ENCODE data around the gene CDH2. TPM values are rescaled to one million over a fixed set of nuclear protein-coding genes. Genes with fewer than 3 reads are reported as not detected.

Gene CDH2
- total and polyA plus RNA-seq, 9 donors, result 3.3 to 10.0 (median 6.1) TPM

DNA sequence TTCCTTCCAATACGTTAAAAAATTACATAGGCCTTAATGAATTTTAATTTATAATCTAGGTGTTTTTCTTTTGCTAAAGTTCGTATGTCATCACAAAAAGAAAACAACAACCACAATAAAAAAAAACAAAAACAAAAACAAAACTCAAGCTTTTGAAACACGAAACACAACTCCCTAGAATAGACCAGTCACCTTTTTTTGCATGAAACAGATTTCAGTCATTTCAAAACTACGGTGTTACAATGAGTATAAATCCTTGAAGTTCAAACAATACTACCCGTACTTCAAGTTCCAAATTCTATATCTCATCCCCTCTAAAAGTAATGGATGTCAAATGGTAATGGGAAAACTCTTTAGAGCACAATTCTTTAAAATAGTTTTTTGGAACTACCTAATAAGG lies 142.4 kb downstream of the CDH2 start:
- no peak for DNase-seq
- Histone ChIP-seq H3K27me3 (ENCODE audit: control insufficient read depth, insufficient read depth, low read length) (no peaks in the 10 kb centered on the region), H3K36me3 (ENCODE audit: control insufficient read depth, insufficient read depth, low read length) (no peaks in the 10 kb centered on the region), H3K4me1 (ENCODE audit: control insufficient read depth, insufficient read depth, low read length) (no peaks in the 10 kb centered on the region), H3K9me3 (replicated peaks; ENCODE audit: control insufficient read depth, low read depth, low read length) (no peaks in the 10 kb centered on the region), H3K4me3 (ENCODE audit: low read length) (no peak overlapping the region), H3K27ac (ENCODE audit: low read length) (no peak overlapping the region)
- 83% methylated on average over 1 of the region's 5 CpGs for WGBS (ENCODE audit: insufficient coverage)

- H3K4me3 ChIP-seq (ENCODE audit: low read length), result no peak overlapping the region
- no peaks in the 10 kb centered on the region for H3K4me1 ChIP-seq (ENCODE audit: control insufficient read depth, insufficient read depth, low read length)
- H3K36me3 ChIP-seq (ENCODE audit: control insufficient read depth, insufficient read depth, low read length), result no peaks in the 10 kb centered on the region
- no peak overlapping the region for H3K27ac ChIP-seq (ENCODE audit: low read length)
- WGBS (ENCODE audit: insufficient coverage), result no CpG with 5 or more reads among the region's 2 CpGs
- DNase-seq, result no peak
- H3K9me3 ChIP-seq (replicated peaks; ENCODE audit: control insufficient read depth, low read depth, low read length), result no peaks in the 10 kb centered on the region
- H3K27me3 ChIP-seq (ENCODE audit: control insufficient read depth, insufficient read depth, low read length), result no peaks in the 10 kb centered on the region
Observed at GRCh38 chr18:28032177-28032576, 144.8 kb downstream of the CDH2 start.

DNA sequence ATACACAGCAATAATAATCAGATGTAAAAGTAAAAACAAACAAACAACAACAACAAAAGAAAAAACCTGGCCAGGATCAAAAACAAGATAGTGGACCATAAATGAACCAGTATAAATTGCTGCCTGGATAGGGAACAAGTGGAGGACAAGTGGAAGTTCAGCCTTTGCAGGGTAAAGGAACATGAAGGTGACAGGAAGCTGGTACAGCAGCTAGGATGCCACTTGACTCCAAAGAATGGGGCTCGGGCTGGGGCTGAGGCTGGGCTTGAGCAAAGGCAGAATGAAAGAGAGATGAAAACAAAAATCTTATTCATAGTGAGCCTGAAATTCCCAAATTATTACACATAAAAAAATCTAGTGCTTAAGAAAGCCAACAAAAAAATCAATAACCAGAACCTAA lies 146.5 kb downstream of the CDH2 start:
- no CpG with 5 or more reads among the region's 1 CpG for whole genome bisulfite sequencing (ENCODE audit: insufficient coverage)
- H3K27me3 ChIP-seq (ENCODE audit: control insufficient read depth, insufficient read depth, low read length), result no peaks in the 10 kb centered on the region
- no peak overlapping the region for H3K27ac ChIP-seq (ENCODE audit: low read length)
- DNase-seq, result no peak
- no peak overlapping the region for H3K4me3 ChIP-seq (ENCODE audit: low read length)
- H3K4me1 ChIP-seq (ENCODE audit: control insufficient read depth, insufficient read depth, low read length), result no peaks in the 10 kb centered on the region
- no peaks in the 10 kb centered on the region for H3K9me3 ChIP-seq (replicated peaks; ENCODE audit: control insufficient read depth, low read depth, low read length)
- H3K36me3 ChIP-seq (ENCODE audit: control insufficient read depth, insufficient read depth, low read length), result no peaks in the 10 kb centered on the region

DNA sequence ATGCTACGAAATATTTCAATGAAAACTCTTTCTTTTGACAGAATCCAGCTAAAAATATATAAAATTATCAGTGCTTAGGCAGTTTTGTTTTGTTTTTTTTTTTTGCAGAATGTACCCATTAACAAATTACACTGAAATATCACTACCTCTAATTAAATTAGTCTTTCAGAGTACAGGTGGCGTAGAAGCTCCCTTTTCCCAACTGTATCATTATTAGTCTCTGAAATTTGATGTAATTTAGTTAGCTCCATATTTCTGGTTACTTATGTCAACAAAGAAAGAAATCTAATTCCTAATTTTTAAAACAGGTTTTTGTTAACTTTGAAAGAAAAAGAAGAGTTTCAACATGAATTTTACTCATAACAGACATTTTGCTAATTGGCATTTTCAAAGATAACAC lies 149.2 kb downstream of the CDH2 start:
- H3K27me3 ChIP-seq (ENCODE audit: control insufficient read depth, insufficient read depth, low read length), result no peaks in the 10 kb centered on the region
- WGBS (ENCODE audit: insufficient coverage), result no CpG with 5 or more reads among the region's 2 CpGs
- H3K4me3 ChIP-seq (ENCODE audit: low read length), result no peak overlapping the region
- H3K9me3 ChIP-seq (replicated peaks; ENCODE audit: control insufficient read depth, low read depth, low read length), result no peaks in the 10 kb centered on the region
- no peak overlapping the region for H3K27ac ChIP-seq (ENCODE audit: low read length)
- H3K36me3 ChIP-seq (ENCODE audit: control insufficient read depth, insufficient read depth, low read length), result no peaks in the 10 kb centered on the region
- DNase-seq, result no peak
- H3K4me1 ChIP-seq (ENCODE audit: control insufficient read depth, insufficient read depth, low read length), result no peaks in the 10 kb centered on the region

- DNase-seq, result no peak
- WGBS (ENCODE audit: insufficient coverage), result no CpG with 5 or more reads among the region's 3 CpGs
- Histone ChIP-seq H3K27ac (ENCODE audit: low read length) (no peak overlapping the region), H3K4me1 (ENCODE audit: control insufficient read depth, insufficient read depth, low read length) (no peaks in the 10 kb centered on the region), H3K27me3 (ENCODE audit: control insufficient read depth, insufficient read depth, low read length) (no peaks in the 10 kb centered on the region), H3K9me3 (replicated peaks; ENCODE audit: control insufficient read depth, low read depth, low read length) (no peaks in the 10 kb centered on the region), H3K4me3 (ENCODE audit: low read length) (no peak overlapping the region), H3K36me3 (ENCODE audit: control insufficient read depth, insufficient read depth, low read length) (no peaks in the 10 kb centered on the region)
Observed at GRCh38 chr18:28019425-28020108, 157.4 kb downstream of the CDH2 start.

- no peaks in the 10 kb centered on the region for H3K4me1 ChIP-seq (ENCODE audit: control insufficient read depth, insufficient read depth, low read length)
- no peaks in the 10 kb centered on the region for H3K27me3 ChIP-seq (ENCODE audit: control insufficient read depth, insufficient read depth, low read length)
- H3K9me3 ChIP-seq (replicated peaks; ENCODE audit: control insufficient read depth, low read depth, low read length), result no peaks in the 10 kb centered on the region
- no peaks in the 10 kb centered on the region for H3K36me3 ChIP-seq (ENCODE audit: control insufficient read depth, insufficient read depth, low read length)
- no peak overlapping the region for H3K4me3 ChIP-seq (ENCODE audit: low read length)
- no peak overlapping the region for H3K27ac ChIP-seq (ENCODE audit: low read length)
- no peak for DNase-seq
Observed at GRCh38 chr18:28018351-28018750, 158.6 kb downstream of the CDH2 start.

DNA sequence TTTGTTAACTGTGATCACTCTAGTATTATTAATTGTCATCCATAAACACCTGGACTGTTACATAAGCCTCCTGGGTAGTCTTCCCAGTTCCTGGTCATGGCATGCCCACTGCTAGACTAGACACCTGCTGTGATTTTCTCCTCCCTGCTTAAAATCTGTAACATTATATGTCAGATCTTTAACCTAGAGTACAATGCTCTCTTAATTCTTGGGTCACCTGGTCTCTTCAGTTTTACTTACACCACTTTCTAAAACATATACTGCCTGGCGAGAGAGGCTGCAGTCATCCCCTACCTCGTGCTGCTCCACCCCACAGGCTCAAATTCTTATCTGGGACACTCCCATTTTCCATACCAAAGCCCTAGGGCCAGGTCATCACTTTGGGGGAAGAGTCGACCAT lies 161.3 kb downstream of the CDH2 start:
- no peaks in the 10 kb centered on the region for H3K4me1 ChIP-seq (ENCODE audit: control insufficient read depth, insufficient read depth, low read length)
- no peak for DNase-seq
- no peaks in the 10 kb centered on the region for H3K27me3 ChIP-seq (ENCODE audit: control insufficient read depth, insufficient read depth, low read length)
- no peaks in the 10 kb centered on the region for H3K9me3 ChIP-seq (replicated peaks; ENCODE audit: control insufficient read depth, low read depth, low read length)
- no peak overlapping the region for H3K27ac ChIP-seq (ENCODE audit: low read length)
- no peaks in the 10 kb centered on the region for H3K36me3 ChIP-seq (ENCODE audit: control insufficient read depth, insufficient read depth, low read length)
- WGBS (ENCODE audit: insufficient coverage), result 53% methylated on average over 2 of the region's 3 CpGs
- H3K4me3 ChIP-seq (ENCODE audit: low read length), result no peak overlapping the region

- Histone ChIP-seq H3K27ac (ENCODE audit: low read length) (no peak overlapping the region), H3K36me3 (ENCODE audit: control insufficient read depth, insufficient read depth, low read length) (no peaks in the 10 kb centered on the region), H3K9me3 (replicated peaks; ENCODE audit: control insufficient read depth, low read depth, low read length) (no peaks in the 10 kb centered on the region), H3K4me3 (ENCODE audit: low read length) (no peak overlapping the region), H3K27me3 (ENCODE audit: control insufficient read depth, insufficient read depth, low read length) (no peaks in the 10 kb centered on the region), H3K4me1 (ENCODE audit: control insufficient read depth, insufficient read depth, low read length) (no peaks in the 10 kb centered on the region)
- no CpG with 5 or more reads among the region's 1 CpG for WGBS (ENCODE audit: insufficient coverage)
- DNase-seq, result no peak
Observed at GRCh38 chr18:28013066-28013465, 163.9 kb downstream of the CDH2 start.

DNA sequence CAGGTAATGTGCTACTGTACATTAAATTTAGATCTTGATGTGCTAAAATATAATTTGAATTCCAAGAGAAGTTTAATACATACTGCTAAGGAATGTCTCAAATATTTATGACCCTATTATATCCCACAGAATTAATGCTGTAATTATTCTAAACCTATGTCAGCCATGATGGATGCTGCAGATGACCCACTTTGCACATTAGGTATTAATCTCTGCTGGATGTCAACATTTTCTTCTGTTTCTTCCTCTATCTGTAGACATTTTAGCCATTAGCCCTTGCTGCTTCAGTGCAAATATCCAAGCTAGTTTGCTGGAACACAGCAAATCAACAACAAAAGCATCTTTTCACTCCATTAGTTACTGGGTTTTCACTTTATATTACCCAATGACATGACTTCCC lies 164.6 kb downstream of the CDH2 start:
- H3K27me3 ChIP-seq (ENCODE audit: control insufficient read depth, insufficient read depth, low read length), result no peaks in the 10 kb centered on the region
- H3K4me1 ChIP-seq (ENCODE audit: control insufficient read depth, insufficient read depth, low read length), result no peaks in the 10 kb centered on the region
- H3K9me3 ChIP-seq (replicated peaks; ENCODE audit: control insufficient read depth, low read depth, low read length), result no peaks in the 10 kb centered on the region
- no peak overlapping the region for H3K4me3 ChIP-seq (ENCODE audit: low read length)
- DNase-seq, result no peak
- H3K36me3 ChIP-seq (ENCODE audit: control insufficient read depth, insufficient read depth, low read length), result no peaks in the 10 kb centered on the region
- H3K27ac ChIP-seq (ENCODE audit: low read length), result no peak overlapping the region

DNA sequence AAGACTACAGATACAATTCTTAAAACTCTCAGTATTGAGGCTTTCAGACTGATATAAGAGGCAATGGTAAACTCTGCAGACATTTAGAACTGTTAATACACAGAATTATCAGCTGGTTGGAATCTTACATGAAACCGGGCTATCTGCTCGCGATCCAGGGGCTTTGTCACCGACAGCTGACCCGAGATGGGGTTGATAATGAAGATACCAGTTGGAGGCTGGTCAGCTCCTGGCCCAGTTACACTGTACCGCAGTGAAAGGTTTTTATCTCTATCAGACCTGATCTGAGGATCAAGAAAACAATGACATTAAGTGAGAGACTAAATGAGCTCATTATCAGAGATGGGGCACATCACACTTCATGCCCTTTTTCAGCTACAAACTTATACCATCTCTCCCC lies 167.3 kb downstream of the CDH2 start:
- no peak overlapping the region for H3K27ac ChIP-seq (ENCODE audit: low read length)
- H3K4me3 ChIP-seq (ENCODE audit: low read length), result no peak overlapping the region
- H3K27me3 ChIP-seq (ENCODE audit: control insufficient read depth, insufficient read depth, low read length), result no peaks in the 10 kb centered on the region
- DNase-seq, result no peak
- WGBS (ENCODE audit: insufficient coverage), result 79% methylated on average over 3 of the region's 6 CpGs
- H3K36me3 ChIP-seq (ENCODE audit: control insufficient read depth, insufficient read depth, low read length), result no peaks in the 10 kb centered on the region
- H3K9me3 ChIP-seq (replicated peaks; ENCODE audit: control insufficient read depth, low read depth, low read length), result no peaks in the 10 kb centered on the region
- no peaks in the 10 kb centered on the region for H3K4me1 ChIP-seq (ENCODE audit: control insufficient read depth, insufficient read depth, low read length)

DNA sequence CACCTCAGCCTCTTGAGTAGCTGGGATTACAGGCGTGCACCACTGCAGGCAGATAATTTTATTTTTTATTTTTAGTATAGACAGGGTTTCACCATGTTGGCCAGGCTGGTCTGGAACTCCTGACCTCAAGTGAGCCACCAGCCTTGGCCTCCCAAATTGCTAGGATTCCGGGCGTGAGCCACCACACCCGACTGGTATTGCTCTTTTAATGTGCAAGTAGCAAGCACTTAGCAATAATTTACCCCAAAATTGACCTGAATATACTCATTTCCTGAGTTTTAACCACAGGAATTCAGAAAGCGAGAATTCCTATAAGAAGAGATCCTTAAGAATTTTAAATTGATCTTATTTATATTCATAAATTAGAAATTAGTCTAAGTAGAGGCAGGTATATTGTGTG lies 169.1 kb downstream of the CDH2 start:
- DNase-seq, result no peak
- H3K27me3 ChIP-seq (ENCODE audit: control insufficient read depth, insufficient read depth, low read length), result no peaks in the 10 kb centered on the region
- no CpG with 5 or more reads among the region's 5 CpGs for WGBS (ENCODE audit: insufficient coverage)

More for the DNA sequence above, 169.1 kb downstream of the CDH2 start:
- Histone ChIP-seq H3K9me3 (replicated peaks; ENCODE audit: control insufficient read depth, low read depth, low read length) (no peaks in the 10 kb centered on the region), H3K4me1 (ENCODE audit: control insufficient read depth, insufficient read depth, low read length) (no peaks in the 10 kb centered on the region), H3K27ac (ENCODE audit: low read length) (no peak overlapping the region), H3K4me3 (ENCODE audit: low read length) (no peak overlapping the region), H3K36me3 (ENCODE audit: control insufficient read depth, insufficient read depth, low read length) (no peaks in the 10 kb centered on the region)
